ENCODE results near the gene MAN1B1.

- TF ChIP-seq CTCF (IDR thresholded peaks at IDR 0.05), result no peak
- TF ChIP-seq TCF7L2 (IDR thresholded peaks at IDR 0.05; ENCODE audit: low read depth, low read length), result no peak
These were observed 29.9 kb downstream of the MAN1B1 start for GRCh38 chr9:137116728-137117127.
